WTC11 (cell line): ENCODE data around the gene ZNF185. TPM values are rescaled to one million over a fixed set of nuclear protein-coding genes. Genes with fewer than 3 reads are reported as not detected.

Experiments used
- ATAC-seq: fragments of 200-7000 bp; cut with Tn5 transposase; 2 replicates; pipeline ENCODE4 v1.10.0; 2021; ENCODE audit warnings: mild to moderate bottlenecking, moderate library complexity
- CTCF ChIA-PET: fragments of 300-600 bp; sonication (Branson Sonifier 250); formaldehyde crosslinking; loops from one replicate; lab custom pipeline; 2021; ENCODE audit warnings: antibody characterized with exemption; lab: Charles Lee
- POLR2A ChIA-PET: fragments of 350-600 bp; sonication (Branson Sonifier 250); formaldehyde crosslinking; loops from one replicate; lab custom pipeline; 2021; ENCODE audit warnings: antibody characterized with exemption; lab: Charles Lee
- DNase-seq: peaks from one replicate; pipeline ENCODE4 v3.0.0; 2021; ENCODE audit warnings: low spot score
- H3K27ac Mint-ChIP-seq: 2 replicates; pipeline ENCODE4 v1.8.0; 2021; ENCODE audit warnings: mixed read lengths
- H3K27me3 Mint-ChIP-seq: 2 replicates; pipeline ENCODE4 v1.8.0; 2021; ENCODE audit warnings: low read depth, mild to moderate bottlenecking, moderate library complexity, mixed read lengths
- H3K36me3 Mint-ChIP-seq: 2 replicates; pipeline ENCODE4 v1.8.0; 2021; ENCODE audit warnings: mixed read lengths
- H3K4me1 Mint-ChIP-seq: 2 replicates; pipeline ENCODE4 v1.8.0; 2022; ENCODE audit warnings: mixed read lengths
- H3K4me3 Mint-ChIP-seq: 2 replicates; pipeline ENCODE4 v1.8.0; 2021; ENCODE audit warnings: mild to moderate bottlenecking, moderate library complexity, mixed read lengths
- H3K9me3 Mint-ChIP-seq: 2 replicates; pipeline ENCODE4 v1.8.0; 2021; ENCODE audit warnings: mixed read lengths
- AFF4 ChIP-seq: sonication (generic); formaldehyde crosslinking; IDR thresholded peaks from 2 replicates; pipeline ENCODE4 v1.8.1; 2023; ENCODE audit warnings: mild to moderate bottlenecking, missing genetic modification reagents, borderline replicate concordance
- ATF6 ChIP-seq: sonication (generic); formaldehyde crosslinking; IDR thresholded peaks from 2 replicates; pipeline ENCODE4 v1.8.1; 2023; ENCODE audit warnings: mild to moderate bottlenecking, missing genetic modification reagents
- CTCF ChIP-seq: fragments of 200-600 bp; IDR thresholded peaks from 2 replicates; pipeline ENCODE4 v1.8.0; 2022; ENCODE audit warnings: antibody characterized with exemption
- E2F1 ChIP-seq: sonication (generic); formaldehyde crosslinking; IDR thresholded peaks from 2 replicates; pipeline ENCODE4 v1.8.0; 2022; ENCODE audit warnings: mild to moderate bottlenecking, missing genetic modification reagents
- E2F4 ChIP-seq: sonication (generic); formaldehyde crosslinking; IDR thresholded peaks from 2 replicates; pipeline ENCODE4 v1.8.1; 2022; ENCODE audit warnings: low read depth, mild to moderate bottlenecking, moderate library complexity, missing genetic modification reagents, borderline replicate concordance
- EMX1 ChIP-seq: fragments of 250-450 bp; sonication (Bioruptor Pico); IDR thresholded peaks from 2 replicates; pipeline ENCODE4 v1.8.0; 2021; ENCODE audit warnings: mild to moderate bottlenecking
- FOXJ3 ChIP-seq: sonication (generic); formaldehyde crosslinking; IDR thresholded peaks from 2 replicates; pipeline ENCODE4 v1.9.0; 2021; ENCODE audit warnings: missing genetic modification reagents, mild to moderate bottlenecking, borderline replicate concordance
- JAZF1 ChIP-seq: fragments of 250-450 bp; sonication (Bioruptor Pico); IDR thresholded peaks from 2 replicates; pipeline ENCODE4 v1.9.0; 2021; ENCODE audit warnings: moderate library complexity, mild to moderate bottlenecking, inconsistent platforms
- NR3C1 ChIP-seq: sonication (generic); formaldehyde crosslinking; conservative IDR thresholded peaks from 2 replicates; pipeline ENCODE4 v1.8.1; 2023; ENCODE audit warnings: low read depth, mild to moderate bottlenecking, missing genetic modification reagents
- ZBTB21 ChIP-seq: sonication (generic); formaldehyde crosslinking; IDR thresholded peaks from 2 replicates; pipeline ENCODE4 v1.8.1; 2023; ENCODE audit warnings: mild to moderate bottlenecking, missing genetic modification reagents, borderline replicate concordance
- ZNF138 ChIP-seq: sonication (generic); formaldehyde crosslinking; conservative IDR thresholded peaks from 2 replicates; pipeline ENCODE4 v1.8.1; 2022; ENCODE audit warnings: mild to moderate bottlenecking, moderate library complexity, missing genetic modification reagents
- ZNF232 ChIP-seq: sonication (generic); formaldehyde crosslinking; IDR thresholded peaks from 2 replicates; pipeline ENCODE4 v1.8.0; 2022; ENCODE audit warnings: mild to moderate bottlenecking, missing genetic modification reagents
- ZNF416 ChIP-seq: fragments of 250-450 bp; sonication (Bioruptor Pico); IDR thresholded peaks from 2 replicates; pipeline ENCODE4 v1.9.0; 2021; ENCODE audit warnings: mild to moderate bottlenecking, inconsistent platforms
- ZNF423 ChIP-seq: fragments of 250-450 bp; sonication (Bioruptor Pico); IDR thresholded peaks from 2 replicates; pipeline ENCODE4 v2.1.2; 2022; ENCODE audit warnings: mild to moderate bottlenecking, moderate library complexity
- ZNF425 ChIP-seq: fragments of 250-450 bp; sonication (Bioruptor Pico); conservative IDR thresholded peaks from 2 replicates; pipeline ENCODE4 v1.9.0; 2021; ENCODE audit warnings: mild to moderate bottlenecking
- ZNF512 ChIP-seq: sonication (generic); formaldehyde crosslinking; IDR thresholded peaks from 2 replicates; pipeline ENCODE4 v1.8.1; 2022; ENCODE audit warnings: missing genetic modification reagents, borderline replicate concordance
- total RNA-seq: library from RNA; stranded (reverse); gene quantifications from 3 replicates; pipeline ENCODE4 v1.2.3, GENCODE V29; 2021

Gene ZNF185
- total RNA-seq, 1 experiment from 2014 or later, result 8.2 TPM

- no peaks in the 10 kb centered on the region for H3K36me3 Mint-ChIP-seq
- no peaks in the 10 kb centered on the region for H3K27me3 Mint-ChIP-seq
- H3K4me1 Mint-ChIP-seq, result peaks cover 6% of the 10 kb centered on the region
- POLR2A ChIA-PET, result no interaction called here
- H3K27ac Mint-ChIP-seq, result 0 out of 2 replicates have a peak overlapping the region, but pooled peaks have one; percentile 23
- no peak for TF ChIP-seq FOXJ3 (CRISPR knock-in tag)
- no peak for TF ChIP-seq ZNF138 (CRISPR knock-in tag)
- TF ChIP-seq E2F1 (CRISPR knock-in tag), result no peak
- no peak for TF ChIP-seq ZNF512
- peak; percentile 57 for TF ChIP-seq ZNF423
- peak; percentile 53; the same call in 1 of the 2 replicates for TF ChIP-seq CTCF
- TF ChIP-seq, all 79 proteins: peak for 2
- peak; percentile 54 for DNase-seq
- peak; percentile 83 for ATAC-seq
- no peak overlapping the region for H3K4me3 Mint-ChIP-seq
- no peaks in the 10 kb centered on the region for H3K9me3 Mint-ChIP-seq
- CTCF ChIA-PET, result interaction anchor here (1.2 to 6.6 kb wide), 9 partner anchors 7 to 31 kb away, joined by 3 to 42 read pairs (median 9); partner anchors contain the start of gene ZNF185
Measured at GRCh38 chrX:152915541-152916241, 17.8 kb downstream of the ZNF185 start.

- H3K9me3 Mint-ChIP-seq, result no peaks in the 10 kb centered on the region
- ATAC-seq, result no peak
- CTCF ChIA-PET, result interaction anchor here (0.9 to 6.6 kb wide), 5 partner anchors 9 to 34 kb away, joined by 3 to 42 read pairs (median 3); no protein-coding TSS in a partner anchor
- TF ChIP-seq AFF4 (CRISPR knock-in tag), result no peak
- TF ChIP-seq ZBTB21 (CRISPR knock-in tag), result no peak
- no peak for TF ChIP-seq ZNF232 (CRISPR knock-in tag)
- no peak for TF ChIP-seq ATF6 (CRISPR knock-in tag)
- no peak for TF ChIP-seq ZNF425 (CRISPR knock-in tag)
- TF ChIP-seq NR3C1 (CRISPR knock-in tag), result no peak
- TF ChIP-seq E2F4, result no peak
- no peak for TF ChIP-seq JAZF1 (CRISPR knock-in tag)
- no peak for TF ChIP-seq ZNF416 (CRISPR knock-in tag)
- TF ChIP-seq EMX1 (CRISPR knock-in tag), result no peak
Measured at GRCh38 chrX:152917656-152918579, 20.1 kb downstream of the ZNF185 start.

More at GRCh38 chrX:152917656-152918579, 20.1 kb downstream of the ZNF185 start:
- POLR2A ChIA-PET, result no interaction called here
- H3K4me1 Mint-ChIP-seq, result peaks cover 6% of the 10 kb centered on the region
- DNase-seq, result no peak
- no peaks in the 10 kb centered on the region for H3K36me3 Mint-ChIP-seq
- H3K27ac Mint-ChIP-seq, result no peak overlapping the region
- no peaks in the 10 kb centered on the region for H3K27me3 Mint-ChIP-seq
- H3K4me3 Mint-ChIP-seq, result no peak overlapping the region
